ENCODE measurements around the gene WDR45.

Gene WDR45

DNA sequence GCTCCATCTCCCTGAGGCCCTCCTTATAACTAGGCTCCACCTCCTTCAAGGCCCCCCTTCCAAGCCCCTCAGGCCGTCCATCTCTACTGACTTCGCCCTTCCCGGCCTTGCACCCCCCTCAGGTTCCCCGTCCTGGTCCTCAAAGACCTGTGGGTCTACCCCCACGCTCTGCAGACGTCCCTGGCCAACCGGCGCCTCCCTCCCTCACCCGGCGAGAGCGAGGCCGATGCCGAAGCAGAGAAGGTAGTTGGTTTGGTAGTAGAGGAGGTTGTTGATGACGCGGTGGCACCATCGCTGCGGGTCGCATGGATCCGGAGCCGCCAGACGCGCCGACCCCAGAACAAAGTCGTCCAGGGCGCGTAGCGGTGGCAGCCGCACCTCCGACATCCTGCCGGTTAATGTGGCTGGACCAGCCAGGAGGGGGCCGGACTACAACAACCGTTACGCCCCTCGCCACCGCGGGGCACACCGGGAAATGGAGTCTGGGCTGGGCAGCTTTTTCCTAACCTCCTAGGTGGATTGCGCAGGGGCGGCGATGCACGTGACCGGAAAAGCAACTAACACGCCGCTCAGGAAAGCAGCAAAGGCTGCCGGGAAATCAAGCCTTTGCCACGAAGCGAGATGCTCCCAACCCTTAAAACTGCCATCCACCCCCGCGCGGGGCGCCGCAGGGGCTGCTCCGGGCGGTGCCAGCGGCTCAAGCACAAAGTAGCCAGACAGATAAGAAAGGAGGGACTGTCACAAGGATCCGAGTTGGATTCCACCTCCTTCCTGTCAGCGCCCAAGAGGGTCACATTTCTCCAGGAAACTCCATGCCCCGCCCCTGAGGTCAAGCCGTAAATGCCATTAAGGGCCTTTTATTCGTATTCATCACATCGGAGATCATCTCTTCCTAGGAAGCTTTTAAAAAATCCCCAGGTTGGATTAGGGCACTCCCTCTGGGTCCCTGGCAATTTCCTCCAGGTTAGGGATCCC, 5.8 kb downstream of the WDR45 start, which contains the start of gene PRAF2:
TSS of gene PRAF2 (minus strand) at position 402 of the 975 bp plus-strand sequence. CDS start at position 387, 15 bp downstream.
- DNase-seq (ENCODE audit: low read depth, low spot score), result peak; percentile 58

DNA sequence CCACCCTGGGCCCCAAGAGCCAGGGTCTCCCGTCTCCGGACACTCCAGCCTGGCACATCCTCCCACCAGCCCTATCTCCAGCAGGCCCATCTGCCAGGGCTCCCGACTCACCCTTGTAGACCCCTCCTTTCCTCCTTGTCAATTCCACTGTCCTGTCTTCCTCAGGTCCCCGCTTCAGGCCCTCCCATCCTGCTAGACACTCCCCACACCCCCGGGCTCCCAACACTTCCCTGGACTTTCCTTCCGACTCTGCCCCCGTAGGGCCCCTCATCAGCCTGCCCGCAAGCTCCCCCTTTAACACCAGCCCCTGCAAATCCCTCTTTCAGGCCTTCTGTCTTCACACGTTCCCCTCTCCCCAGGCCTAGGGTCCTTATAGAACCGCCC, 7.0 kb downstream of the WDR45 start:
- DNase-seq (ENCODE audit: low read depth, low spot score), result no peak

DNA sequence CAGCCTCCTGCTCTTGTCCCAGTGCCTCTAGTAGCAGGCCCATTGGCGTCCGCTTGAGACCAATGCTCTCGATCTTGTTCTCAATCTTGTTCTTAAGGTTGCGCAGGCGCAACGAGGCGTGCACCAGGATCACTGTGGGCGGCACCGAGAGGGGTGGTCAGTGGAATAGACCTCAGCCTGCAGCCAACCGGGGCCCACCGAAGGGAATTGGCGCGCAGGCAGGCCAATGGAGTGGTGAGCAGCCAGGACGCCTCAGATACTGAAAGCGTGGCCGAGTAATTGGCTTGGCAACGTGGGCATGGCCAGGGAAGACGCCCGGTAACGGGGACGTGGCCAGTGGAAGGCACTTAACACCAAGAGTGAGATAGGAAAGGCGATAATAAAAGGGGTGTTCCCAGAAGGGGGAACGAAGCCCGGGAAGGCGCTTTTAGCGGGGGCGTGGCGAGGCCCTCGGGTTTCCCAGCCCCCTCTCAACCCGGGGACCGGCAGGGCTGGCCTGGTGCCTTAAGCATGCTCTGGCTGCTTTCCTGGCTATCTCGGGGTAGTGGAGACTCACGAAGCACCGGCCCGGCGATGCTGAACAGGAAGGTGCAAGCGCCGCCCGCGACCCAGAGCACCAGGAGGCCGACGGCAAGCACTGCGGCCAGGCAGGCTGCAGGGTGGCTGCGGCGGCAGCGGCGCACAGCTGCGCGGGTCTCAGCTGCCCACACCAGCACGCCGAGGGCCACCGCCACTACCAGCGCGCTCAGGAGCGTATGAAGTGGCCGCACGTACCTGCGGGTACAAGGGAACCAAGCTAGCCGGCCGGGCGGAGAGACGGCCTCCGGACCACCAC, 7.6 kb downstream of the WDR45 start:
- no peak for DNase-seq (ENCODE audit: low read depth, low spot score)

DNA sequence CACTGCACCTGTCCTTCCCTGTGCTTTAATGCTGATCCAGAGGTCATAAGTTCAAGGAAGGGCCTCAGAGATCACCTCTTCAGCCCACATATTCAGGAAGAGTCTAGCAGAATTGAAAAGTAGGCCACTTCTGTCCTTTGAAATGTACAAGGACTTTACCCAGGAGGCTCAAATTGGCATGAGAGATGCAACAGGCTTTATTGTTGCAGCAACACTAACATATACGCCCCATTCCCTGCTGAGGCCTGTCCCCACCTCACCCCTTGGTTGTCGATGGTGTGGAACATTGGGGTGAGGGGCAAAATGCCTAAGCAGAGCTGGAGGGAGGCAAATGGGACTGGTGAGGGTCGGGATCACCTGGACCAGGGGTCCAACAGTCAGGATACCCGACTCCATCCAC, 8.7 kb downstream of the WDR45 start:
- no peak for DNase-seq (ENCODE audit: low read depth, low spot score)

DNA sequence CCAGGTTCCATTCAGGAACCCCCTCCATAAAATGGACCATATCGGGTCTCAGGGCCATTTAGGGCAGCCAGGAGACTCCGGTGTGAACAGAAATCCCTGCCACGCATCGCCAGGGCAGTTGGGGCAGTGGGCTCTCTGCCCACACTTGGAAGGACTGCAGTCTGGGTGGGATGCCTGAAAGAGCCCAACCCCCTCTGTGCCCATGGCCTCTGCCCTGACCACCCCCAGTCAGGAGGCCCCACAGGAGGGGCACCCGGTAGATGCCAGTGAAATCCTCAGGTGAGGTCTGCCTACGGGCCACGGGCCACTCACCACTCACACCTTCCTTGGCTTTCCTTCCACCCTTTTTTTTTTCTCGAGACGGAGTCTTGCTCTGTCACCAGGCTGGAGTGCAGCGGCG, 10.6 kb downstream of the WDR45 start:
- DNase-seq (ENCODE audit: low read depth, low spot score), result no peak

DNA sequence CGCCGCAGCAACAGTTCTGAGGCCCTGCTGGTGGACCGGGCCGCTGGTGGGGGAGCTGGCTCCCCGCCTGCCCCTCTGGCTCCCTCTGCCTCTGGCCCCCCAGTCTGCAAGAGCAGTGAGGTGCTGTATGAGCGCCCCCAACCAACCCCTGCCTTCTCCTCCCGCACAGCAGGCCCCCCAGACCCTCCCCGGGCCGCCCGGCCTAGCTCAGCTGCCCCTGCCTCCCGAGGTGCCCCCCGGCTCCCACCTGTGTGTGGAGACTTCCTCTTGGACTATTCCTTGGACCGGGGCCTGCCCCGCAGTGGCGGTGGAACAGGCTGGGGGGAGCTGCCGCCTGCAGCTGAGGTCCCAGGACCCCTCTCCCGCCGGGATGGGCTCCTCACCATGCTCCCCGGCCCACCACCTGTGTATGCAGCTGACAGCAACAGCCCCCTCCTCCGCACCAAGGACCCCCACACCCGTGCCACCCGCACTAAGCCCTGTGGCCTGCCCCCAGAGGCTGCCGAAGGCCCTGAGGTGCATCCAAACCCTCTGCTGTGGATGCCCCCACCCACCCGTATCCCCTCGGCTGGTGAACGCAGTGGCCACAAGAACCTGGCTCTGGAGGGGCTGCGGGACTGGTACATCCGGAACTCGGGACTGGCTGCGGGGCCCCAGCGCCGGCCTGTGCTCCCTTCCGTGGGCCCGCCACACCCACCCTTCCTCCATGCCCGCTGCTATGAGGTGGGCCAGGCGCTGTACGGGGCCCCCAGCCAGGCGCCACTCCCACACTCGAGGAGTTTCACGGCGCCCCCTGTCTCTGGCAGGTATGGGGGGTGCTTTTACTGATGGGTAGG, 12.2 kb downstream of the WDR45 start:
- DNase-seq (ENCODE audit: low read depth, low spot score), result no peak

DNA sequence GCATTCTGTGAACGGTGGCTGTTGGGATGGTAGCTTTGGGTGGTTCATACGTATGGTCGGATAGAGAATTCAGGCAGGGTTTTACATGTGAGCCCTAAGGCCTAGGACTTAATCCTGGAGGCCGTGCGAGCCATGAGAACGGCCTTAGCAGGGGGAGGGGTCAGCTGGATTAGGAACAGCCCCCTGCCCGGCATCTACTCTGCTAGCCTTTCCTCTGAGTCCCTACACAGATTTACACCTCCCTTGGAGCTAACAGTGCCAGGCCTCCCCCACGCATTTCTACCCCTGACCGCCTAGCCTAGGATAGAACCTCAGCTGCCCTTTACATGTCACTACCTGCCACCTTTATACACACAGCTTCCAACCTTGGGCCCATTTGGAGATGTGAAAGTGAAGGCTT, 13.0 kb downstream of the WDR45 start:
- DNase-seq (ENCODE audit: low read depth, low spot score), result no peak

DNA sequence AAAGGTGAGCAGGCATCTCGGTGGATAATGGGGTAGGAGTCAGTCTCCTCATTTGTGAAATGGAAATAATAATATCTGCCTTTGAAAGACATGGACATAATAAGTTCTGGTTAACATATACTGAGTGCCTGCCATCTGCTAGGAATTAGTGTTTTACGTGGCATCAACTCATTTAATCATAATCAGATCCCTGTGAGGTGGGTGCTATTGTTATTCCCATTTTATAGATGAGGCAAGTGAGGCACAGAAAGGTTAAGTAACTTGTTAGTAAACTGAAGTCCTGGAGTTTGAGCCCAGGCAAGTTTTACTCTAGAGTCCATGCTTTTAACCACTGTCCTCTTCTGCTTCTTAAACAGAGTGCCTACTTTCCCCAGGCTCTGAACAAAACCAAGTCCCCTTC, 13.4 kb downstream of the WDR45 start:
- no peak for DNase-seq (ENCODE audit: low read depth, low spot score)

DNA sequence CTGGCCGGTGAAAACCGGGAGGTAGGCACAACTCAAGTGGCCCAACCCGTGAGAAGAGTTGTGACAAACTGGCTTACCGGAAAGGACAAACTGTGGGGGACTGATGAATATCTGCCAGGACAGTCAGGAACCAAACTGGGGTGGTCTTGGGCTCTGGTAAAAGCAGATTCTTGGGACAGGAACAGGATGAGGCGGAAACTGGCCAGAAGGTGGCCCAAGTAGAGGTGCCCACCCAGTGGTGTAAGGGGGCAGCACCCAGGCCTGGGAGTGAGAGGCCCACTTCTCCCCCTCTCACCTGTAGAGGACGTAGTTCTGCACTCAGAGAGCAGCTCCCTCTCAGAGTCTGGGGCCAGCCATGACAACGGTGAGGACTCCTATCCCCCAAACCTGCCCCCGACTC, 15.0 kb downstream of the WDR45 start:
- no peak for DNase-seq (ENCODE audit: low read depth, low spot score)

DNA sequence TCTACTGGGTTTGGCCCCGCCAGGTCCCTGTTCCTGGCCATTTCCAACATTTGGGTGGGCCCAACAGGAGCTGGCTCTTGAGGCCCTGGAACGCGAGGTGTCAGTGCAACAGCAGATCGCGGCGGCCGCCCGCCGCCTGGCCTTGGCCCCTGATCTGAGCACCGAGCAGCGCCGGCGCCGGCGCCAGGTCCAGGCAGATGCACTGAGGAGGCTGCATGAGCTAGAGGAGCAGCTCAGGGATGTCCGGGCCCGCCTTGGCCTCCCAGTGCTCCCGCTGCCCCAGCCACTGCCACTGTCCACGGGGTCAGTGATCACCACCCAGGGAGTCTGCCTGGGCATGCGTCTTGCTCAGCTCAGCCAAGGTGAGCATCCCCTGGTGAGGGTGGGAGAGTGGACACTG, 15.4 kb downstream of the WDR45 start:
- no peak for DNase-seq (ENCODE audit: low read depth, low spot score)

DNA sequence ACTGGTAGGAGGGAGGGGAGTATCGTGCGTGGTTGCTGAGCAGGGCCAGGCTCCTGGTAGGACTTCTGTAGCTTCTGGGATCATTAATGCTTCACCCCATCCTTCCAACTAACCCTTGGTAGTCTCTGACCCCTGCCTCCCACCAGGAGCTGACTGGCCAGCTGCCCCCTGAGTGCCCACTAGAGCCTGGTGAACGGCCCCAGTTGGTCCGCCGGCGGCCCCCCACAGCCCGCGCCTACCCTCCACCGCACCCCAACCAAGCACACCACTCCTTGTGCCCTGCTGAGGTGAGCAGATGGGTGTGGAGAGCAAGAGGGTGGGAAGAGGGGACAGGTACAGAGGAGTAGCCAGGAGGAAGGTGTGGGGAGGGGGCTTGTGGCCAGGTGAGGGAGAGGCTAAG, 16.0 kb downstream of the WDR45 start:
- DNase-seq (ENCODE audit: low read depth, low spot score), result no peak

DNA sequence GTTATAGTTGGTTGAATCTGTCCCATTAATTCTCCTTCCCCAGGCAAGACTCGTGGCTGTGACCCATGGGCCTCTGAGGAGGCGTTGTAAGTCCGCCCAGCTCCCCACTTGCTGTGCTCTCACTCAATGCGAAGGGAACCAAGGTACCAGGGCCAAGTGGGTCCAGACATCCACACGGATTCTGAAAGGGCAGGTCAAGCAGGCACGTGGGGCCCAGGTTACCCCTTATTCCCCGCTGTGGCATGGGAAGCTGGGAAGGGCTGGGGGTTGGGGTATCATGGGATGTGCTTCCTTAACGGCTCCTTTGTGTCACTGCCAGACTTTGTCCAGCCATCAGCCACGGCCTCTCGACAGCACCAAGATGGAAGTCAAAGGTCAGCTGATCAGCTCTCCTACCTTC, 17.8 kb downstream of the WDR45 start:
- DNase-seq (ENCODE audit: low read depth, low spot score), result no peak

DNA sequence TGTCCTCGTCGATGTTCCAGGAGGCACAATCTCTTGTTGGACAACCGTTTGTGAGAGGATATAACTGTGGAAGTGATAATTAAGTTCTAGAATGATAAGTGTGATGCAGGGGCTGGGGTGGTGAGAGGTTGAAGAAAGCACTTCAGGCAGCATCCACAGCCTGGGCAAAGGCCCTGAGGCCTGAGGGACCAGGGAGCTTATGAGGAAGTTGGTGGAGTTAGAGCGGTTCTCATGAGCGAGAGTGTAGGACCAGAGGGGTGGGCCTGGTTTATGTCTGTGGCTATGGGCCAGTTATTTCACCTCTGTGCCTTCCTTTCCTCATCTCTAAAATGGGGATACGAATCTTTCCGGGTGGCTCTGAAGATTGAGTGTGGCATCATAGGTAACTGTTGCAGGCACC, 18.2 kb downstream of the WDR45 start:
- DNase-seq (ENCODE audit: low read depth, low spot score), result no peak

DNA sequence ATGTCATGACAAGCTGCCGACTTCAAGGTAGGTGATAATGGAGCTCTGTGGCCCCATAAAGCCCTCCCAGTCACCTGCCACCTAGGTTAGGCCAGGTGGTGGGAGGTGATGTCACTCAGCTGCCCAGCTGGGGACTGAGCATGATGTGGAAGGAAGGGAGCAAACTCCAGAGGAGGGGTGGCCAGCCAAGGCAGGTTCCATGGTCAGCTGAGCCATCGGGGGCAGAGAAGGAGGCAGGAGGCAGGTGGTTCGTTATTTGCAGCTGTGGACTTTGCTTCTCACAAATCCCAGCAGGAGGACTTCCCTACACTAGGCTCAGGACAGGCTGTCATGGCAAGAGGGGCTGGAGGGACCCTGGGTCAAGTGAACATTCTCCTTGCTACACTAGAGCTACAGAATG, 18.8 kb downstream of the WDR45 start:
- DNase-seq (ENCODE audit: low read depth, low spot score), result no peak

DNA sequence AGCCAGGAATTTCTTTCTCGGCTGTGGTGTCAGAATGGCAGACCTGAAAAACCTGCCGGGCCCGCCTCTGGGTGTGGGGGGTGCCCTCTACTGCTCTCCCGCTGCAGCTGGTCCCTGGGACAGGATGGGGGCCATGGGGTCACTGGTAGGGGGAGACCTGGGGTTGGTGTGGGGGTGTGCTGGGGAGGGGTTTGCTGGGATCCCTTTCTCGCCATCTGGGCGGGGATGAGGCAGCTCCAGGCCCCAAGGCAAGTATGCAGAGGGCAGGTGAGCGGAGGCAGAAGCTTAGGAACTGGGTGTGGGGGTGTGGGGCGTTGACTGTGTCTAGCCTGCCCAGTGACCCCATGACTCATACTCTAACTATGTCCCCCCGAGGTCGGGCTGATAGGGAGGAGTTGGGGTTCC, 20.0 kb downstream of the WDR45 start:
- DNase-seq (ENCODE audit: low read depth, low spot score), result no peak

DNA sequence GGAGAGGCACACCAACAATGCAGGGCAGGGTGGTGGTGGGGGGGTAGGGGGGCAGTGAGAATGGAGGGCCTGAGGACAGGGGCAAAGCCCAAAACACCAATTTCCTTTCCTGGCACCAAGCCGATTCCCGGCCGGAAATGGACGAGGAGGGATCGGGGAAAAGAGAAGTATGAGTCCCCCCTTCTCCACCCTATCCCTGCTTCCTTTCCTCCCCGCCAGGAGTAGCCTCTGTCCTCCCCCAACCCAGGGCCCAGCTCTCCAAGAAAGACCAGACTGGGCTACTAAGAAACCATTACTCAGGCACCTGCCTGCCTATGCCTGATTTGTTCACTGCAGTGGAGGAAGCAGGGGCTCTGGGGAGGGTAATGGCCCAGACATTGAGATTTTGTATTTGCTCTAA, 20.5 kb downstream of the WDR45 start:
- DNase-seq (ENCODE audit: low read depth, low spot score), result no peak

DNA sequence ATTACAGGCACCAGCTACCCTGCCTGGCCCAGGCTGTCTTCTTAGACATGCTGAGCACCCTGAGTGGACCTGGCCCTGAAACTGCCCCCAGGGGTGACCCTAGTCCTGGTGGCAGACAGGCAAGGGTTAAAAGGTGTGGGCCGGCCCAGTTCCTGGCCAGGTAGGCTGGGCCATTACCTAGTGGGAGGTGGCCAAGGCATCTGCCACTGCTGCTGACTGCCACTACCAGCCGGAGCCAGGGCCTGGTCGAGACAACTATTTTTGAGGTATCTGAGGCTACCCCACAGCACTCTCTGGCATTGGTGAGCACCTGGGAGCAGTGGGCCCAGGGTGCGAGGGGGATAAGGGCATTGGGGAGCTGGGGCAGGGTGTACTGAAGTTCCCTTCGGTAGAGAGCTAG, 20.9 kb downstream of the WDR45 start, which contains the start of gene CCDC120:
TSS of gene CCDC120 (plus strand) at position 206 of the 400 bp plus-strand sequence. CDS start 3,043 bp downstream, outside the sequence.
- DNase-seq (ENCODE audit: low read depth, low spot score), result no peak

DNA sequence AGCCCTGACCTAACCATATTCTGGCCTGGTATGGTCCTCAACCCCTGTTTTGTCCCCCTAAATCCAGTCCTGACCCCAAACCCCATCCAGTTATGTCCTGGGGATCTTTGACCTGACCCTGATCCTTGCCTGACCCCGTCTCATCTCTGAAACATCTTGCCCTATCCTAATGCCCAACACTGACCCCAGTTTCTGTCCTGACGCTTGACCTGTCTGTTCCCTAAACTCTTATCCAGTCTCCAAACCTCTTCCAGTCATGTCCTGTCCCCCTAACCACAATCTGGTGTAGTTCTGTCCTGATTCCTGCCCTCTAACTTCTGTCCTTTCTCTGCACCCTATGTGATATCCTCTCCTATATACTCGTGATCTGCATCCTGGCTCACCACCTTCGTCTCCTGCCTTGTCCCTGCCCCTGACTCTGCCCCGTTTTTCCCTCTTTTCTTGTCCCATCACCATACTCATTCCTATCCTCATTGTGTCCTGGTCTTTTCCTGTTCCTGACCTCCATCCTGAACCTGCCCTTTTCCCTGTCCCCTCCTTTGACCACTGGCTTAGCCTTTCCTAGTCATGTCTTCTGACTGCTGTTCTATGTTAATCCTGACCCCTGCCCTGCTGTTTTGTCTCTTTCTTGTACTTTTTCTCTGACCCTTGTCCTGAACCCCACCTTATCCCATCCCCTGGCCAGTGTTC, 25.5 kb downstream of the WDR45 start:
- no peak for DNase-seq (ENCODE audit: low read depth, low spot score)

DNA sequence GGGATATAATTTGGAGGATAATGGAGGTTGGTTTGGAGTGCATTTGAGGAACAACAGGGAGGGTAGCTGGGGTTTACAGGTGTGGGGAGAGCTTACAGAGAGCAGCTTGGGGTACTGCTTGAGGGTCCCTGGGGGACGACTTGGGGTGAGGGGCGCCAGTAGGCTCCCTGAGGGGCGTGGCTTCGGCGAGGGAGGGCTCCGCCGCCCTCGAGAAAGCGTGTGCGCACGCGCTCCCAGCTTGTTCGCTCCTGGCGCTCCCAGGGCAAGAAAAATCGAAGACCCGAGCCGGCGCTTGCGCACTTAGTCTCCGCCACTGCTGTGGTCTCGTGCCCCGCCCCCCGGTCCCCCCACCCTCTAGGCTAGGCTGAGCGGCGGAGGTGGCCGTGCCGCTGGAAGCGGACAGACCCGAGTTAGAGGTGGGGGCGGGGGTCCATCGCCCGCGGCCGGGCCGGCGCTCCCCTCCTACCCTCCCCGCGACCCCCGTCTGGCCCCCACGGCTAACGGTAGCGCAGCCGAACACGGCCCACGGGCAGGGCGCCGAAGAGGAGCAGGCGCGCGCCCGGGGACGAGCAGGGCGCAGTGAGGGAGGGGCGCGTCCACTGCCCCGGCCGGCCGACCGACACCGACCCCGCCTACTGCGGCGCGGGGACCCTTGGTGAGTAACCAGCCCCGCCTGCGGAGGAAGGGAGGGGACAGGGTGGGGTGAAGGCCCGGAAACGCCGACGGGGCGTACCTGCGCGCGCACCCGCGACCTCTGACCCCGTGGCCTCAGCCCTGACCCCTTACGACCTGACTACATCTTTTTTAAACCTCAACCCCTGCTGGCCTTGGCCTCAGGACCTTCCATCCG, 26.2 kb downstream of the WDR45 start:
- DNase-seq (ENCODE audit: low read depth, low spot score), result no peak

DNA sequence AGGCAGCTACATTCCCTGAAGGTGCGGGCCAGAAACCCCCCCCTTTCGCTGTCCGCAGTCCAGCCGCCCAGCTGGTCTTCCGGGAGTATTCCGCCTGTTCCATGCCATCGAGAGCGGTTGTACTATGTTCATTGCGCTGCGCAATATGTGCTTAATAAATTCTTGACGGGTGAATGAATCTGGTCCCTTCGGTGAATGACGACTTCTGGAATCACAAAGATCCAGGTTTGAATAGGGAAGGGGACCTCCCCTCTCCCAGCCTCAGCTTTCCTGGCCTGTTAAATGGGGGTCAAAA, 35.8 kb downstream of the WDR45 start:
- DNase-seq (ENCODE audit: low read depth, low spot score), result no peak
